ENCODE data around the gene PLCH2. TPM values are rescaled to one million over a fixed set of nuclear protein-coding genes. Genes with fewer than 3 reads are reported as not detected.

Gene PLCH2
- polyA plus RNA-seq, 1 donor from 2014 or later, result 5.7 TPM

DNA sequence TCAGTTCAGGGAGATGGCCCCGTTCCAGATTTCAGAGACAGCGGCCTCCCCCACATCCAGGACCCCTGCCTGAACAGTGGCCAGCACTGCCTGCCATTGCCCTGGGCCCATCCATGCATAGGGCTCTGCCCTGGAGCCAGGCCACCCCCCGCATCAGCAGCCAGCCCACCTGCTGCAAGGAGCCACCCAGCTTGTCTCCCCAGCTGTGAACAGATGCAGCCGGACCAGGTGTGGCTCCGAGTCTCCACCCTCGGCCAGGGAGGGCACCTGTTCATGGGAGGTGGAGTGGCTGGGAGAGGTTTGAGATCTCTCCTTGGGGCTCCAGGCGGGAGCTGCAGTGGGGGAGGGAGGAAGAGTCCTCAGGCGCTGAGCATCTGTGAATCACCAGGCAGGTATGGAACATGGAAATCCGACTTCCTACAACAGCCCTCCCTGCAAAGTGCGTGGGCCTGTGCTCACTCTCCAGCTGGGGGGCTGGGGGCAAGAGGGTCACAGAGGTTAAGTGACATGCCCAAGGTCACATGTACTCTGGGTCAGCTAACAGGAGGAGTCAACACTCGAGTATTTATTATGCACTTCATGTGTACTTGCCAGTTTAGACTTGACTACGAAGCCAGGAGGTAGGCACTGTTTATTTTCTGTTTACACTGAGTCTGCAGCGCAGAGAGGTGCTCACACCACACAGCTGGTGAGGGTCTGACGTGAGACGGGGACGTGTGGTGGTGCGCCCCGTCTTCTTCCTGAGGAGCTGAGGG is 58.8 kb downstream of the PLCH2 start:
- no peak overlapping the region for H3K9ac ChIP-seq (ENCODE audit: low read length)
- H3K9me3 ChIP-seq (ENCODE audit: low read length), result no peaks in the 10 kb centered on the region
- no peak overlapping the region for H2AFZ ChIP-seq (ENCODE audit: low read depth, low read length)
- no peak overlapping the region for H3K27ac ChIP-seq (ENCODE audit: low read length)
- H3K9me2 ChIP-seq (ENCODE audit: insufficient read depth, low read length), result no peaks in the 10 kb centered on the region
- no peaks in the 10 kb centered on the region for H3K27me3 ChIP-seq (ENCODE audit: insufficient read depth, low read depth, low read length)
- no peaks in the 10 kb centered on the region for H3K36me3 ChIP-seq (ENCODE audit: insufficient read depth, low read length)
- TF ChIP-seq, protein P1, sequence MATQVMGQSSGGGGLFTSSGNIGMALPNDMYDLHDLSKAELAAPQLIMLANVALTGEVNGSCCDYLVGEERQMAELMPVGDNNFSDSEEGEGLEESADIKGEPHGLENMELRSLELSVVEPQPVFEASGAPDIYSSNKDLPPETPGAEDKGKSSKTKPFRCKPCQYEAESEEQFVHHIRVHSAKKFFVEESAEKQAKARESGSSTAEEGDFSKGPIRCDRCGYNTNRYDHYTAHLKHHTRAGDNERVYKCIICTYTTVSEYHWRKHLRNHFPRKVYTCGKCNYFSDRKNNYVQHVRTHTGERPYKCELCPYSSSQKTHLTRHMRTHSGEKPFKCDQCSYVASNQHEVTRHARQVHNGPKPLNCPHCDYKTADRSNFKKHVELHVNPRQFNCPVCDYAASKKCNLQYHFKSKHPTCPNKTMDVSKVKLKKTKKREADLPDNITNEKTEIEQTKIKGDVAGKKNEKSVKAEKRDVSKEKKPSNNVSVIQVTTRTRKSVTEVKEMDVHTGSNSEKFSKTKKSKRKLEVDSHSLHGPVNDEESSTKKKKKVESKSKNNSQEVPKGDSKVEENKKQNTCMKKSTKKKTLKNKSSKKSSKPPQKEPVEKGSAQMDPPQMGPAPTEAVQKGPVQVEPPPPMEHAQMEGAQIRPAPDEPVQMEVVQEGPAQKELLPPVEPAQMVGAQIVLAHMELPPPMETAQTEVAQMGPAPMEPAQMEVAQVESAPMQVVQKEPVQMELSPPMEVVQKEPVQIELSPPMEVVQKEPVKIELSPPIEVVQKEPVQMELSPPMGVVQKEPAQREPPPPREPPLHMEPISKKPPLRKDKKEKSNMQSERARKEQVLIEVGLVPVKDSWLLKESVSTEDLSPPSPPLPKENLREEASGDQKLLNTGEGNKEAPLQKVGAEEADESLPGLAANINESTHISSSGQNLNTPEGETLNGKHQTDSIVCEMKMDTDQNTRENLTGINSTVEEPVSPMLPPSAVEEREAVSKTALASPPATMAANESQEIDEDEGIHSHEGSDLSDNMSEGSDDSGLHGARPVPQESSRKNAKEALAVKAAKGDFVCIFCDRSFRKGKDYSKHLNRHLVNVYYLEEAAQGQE (IDR thresholded peaks at IDR 0.05; ENCODE audit: borderline replicate concordance), result no peak
- no peak for TF ChIP-seq SMC3 (conservative IDR thresholded peaks at IDR 0.05; ENCODE audit: poor library complexity)
- no peak for TF ChIP-seq TAF1 (IDR thresholded peaks at IDR 0.05; ENCODE audit: low read depth)
- TF ChIP-seq MXI1 (conservative IDR thresholded peaks at IDR 0.05; ENCODE audit: poor library complexity, severe bottlenecking), result no peak
- TF ChIP-seq EZH2 (IDR thresholded peaks at IDR 0.05; ENCODE audit: borderline replicate concordance, insufficient read depth, low read length, poor library complexity, severe bottlenecking), result no peak
- no peak overlapping the region for H3K4me3 ChIP-seq (ENCODE audit: low read length)
- H3K79me2 ChIP-seq (replicated peaks; ENCODE audit: insufficient read depth, low read length), result peaks cover 10% of the 10 kb centered on the region
- H4K20me1 ChIP-seq (ENCODE audit: insufficient read depth), result no peaks in the 10 kb centered on the region
- H3K4me2 ChIP-seq (ENCODE audit: low read length), result no peak overlapping the region
- H3F3A ChIP-seq (ENCODE audit: insufficient read depth, low read length, poor library complexity, severe bottlenecking), result no peaks in the 10 kb centered on the region

DNA sequence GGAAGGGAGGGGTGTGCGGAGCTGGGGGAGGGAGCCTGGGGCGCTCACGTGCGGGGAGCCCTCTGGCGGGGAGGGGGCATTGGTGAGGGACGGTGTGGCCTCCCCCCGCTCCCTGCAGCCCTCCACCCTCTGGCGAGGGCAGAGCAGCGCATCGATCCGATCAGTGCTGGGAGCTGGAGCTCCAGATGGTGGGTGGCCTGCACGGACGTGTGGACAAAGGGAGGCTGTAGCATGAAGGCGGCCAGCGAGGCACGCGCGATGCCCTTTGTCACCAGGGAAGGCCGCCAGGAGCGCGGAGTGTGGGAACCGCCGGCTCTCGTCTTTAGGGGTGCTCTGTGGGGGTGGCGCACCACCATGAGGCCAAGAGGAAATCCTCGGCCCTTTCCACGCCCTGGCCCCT is 59.4 kb downstream of the PLCH2 start:
- Histone ChIP-seq H3K4me2 (ENCODE audit: low read length) (no peak overlapping the region), H3K9me3 (ENCODE audit: low read length) (no peaks in the 10 kb centered on the region), H3K9ac (ENCODE audit: low read length) (no peak overlapping the region), H3K27ac (ENCODE audit: low read length) (no peak overlapping the region), H3K27me3 (ENCODE audit: insufficient read depth, low read depth, low read length) (no peaks in the 10 kb centered on the region), H3K4me3 (ENCODE audit: low read length) (no peak overlapping the region), H2AFZ (ENCODE audit: low read depth, low read length) (no peak overlapping the region), H3F3A (ENCODE audit: insufficient read depth, low read length, poor library complexity, severe bottlenecking) (no peaks in the 10 kb centered on the region), H4K20me1 (ENCODE audit: insufficient read depth) (no peaks in the 10 kb centered on the region), H3K79me2 (replicated peaks; ENCODE audit: insufficient read depth, low read length) (peaks cover 10% of the 10 kb centered on the region), H3K9me2 (ENCODE audit: insufficient read depth, low read length) (no peaks in the 10 kb centered on the region), H3K36me3 (ENCODE audit: insufficient read depth, low read length) (no peaks in the 10 kb centered on the region)
- TF ChIP-seq, protein P2, sequence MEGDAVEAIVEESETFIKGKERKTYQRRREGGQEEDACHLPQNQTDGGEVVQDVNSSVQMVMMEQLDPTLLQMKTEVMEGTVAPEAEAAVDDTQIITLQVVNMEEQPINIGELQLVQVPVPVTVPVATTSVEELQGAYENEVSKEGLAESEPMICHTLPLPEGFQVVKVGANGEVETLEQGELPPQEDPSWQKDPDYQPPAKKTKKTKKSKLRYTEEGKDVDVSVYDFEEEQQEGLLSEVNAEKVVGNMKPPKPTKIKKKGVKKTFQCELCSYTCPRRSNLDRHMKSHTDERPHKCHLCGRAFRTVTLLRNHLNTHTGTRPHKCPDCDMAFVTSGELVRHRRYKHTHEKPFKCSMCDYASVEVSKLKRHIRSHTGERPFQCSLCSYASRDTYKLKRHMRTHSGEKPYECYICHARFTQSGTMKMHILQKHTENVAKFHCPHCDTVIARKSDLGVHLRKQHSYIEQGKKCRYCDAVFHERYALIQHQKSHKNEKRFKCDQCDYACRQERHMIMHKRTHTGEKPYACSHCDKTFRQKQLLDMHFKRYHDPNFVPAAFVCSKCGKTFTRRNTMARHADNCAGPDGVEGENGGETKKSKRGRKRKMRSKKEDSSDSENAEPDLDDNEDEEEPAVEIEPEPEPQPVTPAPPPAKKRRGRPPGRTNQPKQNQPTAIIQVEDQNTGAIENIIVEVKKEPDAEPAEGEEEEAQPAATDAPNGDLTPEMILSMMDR (IDR thresholded peaks at IDR 0.05; ENCODE audit: poor library complexity, severe bottlenecking), result no peak
- TF ChIP-seq RAD21 (conservative IDR thresholded peaks at IDR 0.05), result no peak
- no peak for TF ChIP-seq EZH2 (IDR thresholded peaks at IDR 0.05; ENCODE audit: borderline replicate concordance, insufficient read depth, low read length, poor library complexity, severe bottlenecking)
- no peak for TF ChIP-seq SMC3 (conservative IDR thresholded peaks at IDR 0.05; ENCODE audit: poor library complexity)
- no peak for TF ChIP-seq POLR2AphosphoS5 (IDR thresholded peaks at IDR 0.05)
- TF ChIP-seq EP300 (conservative IDR thresholded peaks at IDR 0.05; ENCODE audit: poor library complexity, severe bottlenecking), result no peak
- TF ChIP-seq MXI1 (conservative IDR thresholded peaks at IDR 0.05; ENCODE audit: poor library complexity, severe bottlenecking), result no peak
- TF ChIP-seq, protein P1 (IDR thresholded peaks at IDR 0.05; ENCODE audit: borderline replicate concordance), result no peak
- TF ChIP-seq TAF1 (IDR thresholded peaks at IDR 0.05; ENCODE audit: low read depth), result no peak
